NCI-H2107 treated with DMSO at 0.1 percent for 48 hours (cell line): ENCODE data around the gene AFG1L.
"Not testable (repeated sequence)": the region's sequence is repeated elsewhere in the genome, so short reads cannot be mapped to it uniquely, and the experiment has no call there.

Experiments
- DNase-seq: peaks from one replicate; lab custom pipeline; 2025; ENCODE audit not compliant: unreplicated experiment; lab: John Stamatoyannopoulos, UW

Gene AFG1L

DNA sequence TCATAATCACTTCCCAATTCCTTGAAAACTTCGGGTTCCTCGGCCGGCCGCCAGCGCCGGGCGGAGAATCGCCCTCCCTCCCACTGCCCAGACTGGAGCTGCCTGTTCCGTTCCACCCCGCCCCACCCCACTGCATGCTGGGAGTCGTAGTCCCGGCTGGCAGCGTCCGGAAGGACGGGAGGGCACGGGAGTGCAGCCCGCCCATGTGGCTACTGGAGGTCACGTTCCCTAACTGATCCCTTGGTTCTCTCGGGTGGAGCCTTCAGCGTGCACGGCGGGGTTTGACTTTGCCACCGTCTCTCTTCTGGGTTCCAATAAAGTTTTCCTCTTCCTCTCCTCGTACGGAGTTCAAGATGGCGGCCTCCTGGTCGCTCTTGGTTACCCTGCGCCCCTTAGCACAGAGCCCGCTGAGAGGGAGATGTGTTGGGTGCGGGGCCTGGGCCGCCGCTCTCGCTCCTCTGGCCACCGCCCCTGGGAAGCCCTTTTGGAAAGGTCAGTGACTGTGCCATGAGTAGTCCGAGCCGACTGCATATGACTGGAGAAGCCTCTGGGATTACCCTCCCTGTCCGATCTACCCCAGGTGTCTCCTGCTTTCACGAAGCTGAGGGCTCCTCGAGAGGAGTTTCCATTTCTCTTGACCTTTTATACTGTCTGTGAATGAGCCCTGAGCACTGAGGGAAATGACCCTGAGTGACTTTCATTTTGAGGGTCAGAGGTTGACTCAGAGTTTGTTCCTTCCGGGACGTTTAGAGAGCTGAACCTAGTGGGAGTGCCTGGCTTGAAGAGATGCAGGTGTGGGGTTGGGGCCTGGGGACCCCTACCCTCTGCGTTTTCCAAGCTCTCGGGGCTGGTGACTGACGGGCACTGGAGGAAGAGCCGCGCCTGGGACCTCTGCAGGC is at the start of gene AFG1L:
Gene AFG1L (plus strand): TSS at position 328 of the 899 bp plus-strand sequence. CDS start 26 bp downstream, at position 354.
- peak; percentile 81 for DNase-seq

DNA sequence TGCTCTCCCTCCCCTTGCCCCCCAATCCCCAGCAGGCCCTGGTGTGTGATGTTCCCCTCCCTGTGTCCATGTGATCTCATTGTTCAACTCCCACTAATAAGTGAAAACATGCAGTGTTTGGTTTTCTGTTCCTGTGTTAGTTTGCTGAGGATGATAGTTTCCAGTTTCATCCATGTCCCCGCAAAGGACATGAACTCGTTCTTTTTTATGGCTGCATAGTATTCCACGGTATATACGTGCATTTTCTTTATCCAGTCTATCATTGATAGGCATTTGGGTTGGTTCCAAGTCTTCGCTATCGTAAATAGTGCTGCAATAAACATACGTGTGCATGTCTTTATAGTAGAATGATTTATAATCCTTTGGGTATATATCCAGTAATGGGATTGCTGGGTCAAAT is 49.8 kb upstream of the AFG1L start:
- not testable (repeated sequence) for DNase-seq

- DNase-seq, result no peak
Measured at GRCh38 chr6:108247965-108248536, 46.8 kb upstream of the AFG1L start.

DNA sequence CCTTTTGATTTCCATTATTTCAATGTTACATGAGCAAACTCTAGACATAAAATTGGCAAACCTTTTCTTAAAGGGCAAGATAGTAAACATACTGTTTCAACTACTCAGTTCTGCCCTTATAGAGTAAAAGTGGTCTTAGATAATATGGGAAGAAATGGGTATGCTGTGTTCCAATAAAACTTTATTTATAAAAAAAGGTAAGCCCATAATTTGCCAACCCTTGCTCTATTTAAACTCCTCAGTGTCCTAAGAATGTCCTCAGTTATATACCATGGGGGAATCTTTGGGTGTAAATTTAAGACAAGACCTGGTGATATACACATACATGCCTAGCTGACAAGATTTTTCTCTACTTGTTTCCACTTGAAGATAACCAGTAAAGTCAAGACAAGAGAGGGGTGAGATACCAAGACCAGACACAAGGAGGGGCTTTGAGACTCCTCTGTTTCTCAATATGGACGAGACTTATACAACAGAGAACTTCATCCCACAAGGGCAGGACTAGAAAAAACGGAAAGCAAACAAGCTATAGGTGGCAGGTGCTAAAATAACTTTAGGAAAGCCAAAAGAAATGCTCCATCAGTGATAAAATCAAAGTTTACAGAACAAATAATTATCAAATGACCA is 44.5 kb upstream of the AFG1L start:
- DNase-seq, result no peak

GRCh38 chr6:108251252-108251651 is 43.6 kb upstream of the AFG1L start:
- DNase-seq, result no peak

- DNase-seq, result no peak
Measured at GRCh38 chr6:108252055-108252454, 42.8 kb upstream of the AFG1L start.

GRCh38 chr6:108253241-108253640 is 41.6 kb upstream of the AFG1L start:
- no peak for DNase-seq

DNA sequence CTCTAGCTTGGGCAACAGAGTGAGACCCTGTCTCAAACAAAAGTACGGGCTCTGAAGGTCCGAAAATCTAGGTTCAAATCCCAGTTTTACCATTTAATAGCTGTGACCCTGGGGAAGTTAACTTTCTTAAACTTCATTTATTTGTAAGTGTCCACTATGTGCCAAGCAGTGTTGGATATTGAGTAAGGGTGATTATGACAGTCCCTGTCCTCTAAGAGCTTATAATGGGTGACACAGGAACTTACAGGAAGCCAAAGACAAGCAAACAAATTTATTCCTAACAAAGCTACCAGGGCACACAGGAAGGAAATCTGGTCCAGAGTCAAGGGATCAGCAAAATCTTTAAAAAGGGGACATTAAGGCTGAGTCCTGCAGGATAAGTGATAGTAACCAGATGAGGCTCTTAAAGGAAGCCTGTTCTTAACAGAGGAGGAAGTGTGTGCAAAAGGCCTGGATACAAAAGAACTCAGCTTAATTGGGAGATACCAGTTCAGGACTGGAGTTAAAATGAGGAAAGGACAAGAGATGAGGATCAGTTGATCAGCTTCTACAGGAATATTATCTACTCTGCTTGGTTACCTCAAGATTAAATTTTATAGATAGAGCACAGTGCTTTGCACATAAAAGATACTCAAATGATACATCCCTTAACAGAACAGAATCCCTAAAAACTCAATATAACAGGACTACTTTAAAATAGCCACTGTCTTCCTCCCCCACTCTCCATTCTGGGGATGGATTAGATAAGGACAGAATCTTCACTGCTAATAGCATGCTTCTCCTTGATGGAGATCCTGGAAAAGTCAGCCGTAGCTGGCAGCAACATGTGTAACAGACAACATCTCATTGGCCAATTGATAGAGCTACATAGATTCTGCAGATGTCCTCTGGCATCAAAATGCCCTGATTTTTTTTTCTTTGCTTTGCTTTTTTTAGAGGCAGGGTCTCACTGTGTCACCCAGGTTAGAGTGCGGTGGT is 40.1 kb upstream of the AFG1L start:
- no peak for DNase-seq

GRCh38 chr6:108260126-108260808 is 34.6 kb upstream of the AFG1L start:
- peak; percentile 15 for DNase-seq

DNA sequence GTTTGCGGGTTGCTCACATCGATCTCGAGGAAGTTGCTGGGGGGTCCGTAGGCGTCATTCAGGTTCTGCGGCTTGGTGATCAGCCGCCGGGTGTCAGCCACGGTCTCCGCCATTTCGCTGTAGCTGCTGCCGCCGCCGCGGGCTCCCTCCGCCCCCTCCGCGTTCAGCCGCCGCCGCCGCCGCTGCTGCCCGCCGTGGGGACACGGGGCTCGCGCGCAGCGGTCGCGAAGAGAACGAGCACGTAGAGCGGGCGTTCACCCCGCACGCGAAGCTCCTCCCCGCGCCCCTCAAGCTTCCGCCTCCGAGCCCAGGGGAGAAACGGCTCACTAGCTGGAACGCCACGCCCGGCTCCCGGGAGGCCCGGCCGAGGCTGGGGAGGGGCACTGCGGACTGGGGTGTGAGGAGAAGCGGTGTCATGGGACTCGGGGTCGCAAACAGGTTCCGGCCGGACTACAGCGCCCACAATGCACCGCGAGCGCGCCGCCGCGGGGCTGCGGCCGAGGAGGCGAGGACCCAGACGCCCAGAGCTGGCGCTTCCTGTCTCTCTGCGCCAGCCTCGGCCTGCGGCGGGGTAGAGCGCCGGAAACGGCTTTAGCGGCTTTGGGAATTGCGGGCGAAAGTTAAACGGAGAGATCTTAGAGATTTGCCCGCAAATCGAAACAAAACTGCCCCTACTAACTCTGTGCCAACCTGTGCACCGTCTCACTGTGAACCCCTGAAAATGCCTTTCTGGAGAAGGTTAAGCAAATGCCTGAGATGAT is 33.9 kb upstream of the AFG1L start, which contains the start of gene SNX3:
Gene SNX3 (minus strand): TSS at position 232 of the 761 bp plus-strand sequence. CDS start 119 bp downstream, at position 113.
- peak; percentile 80 for DNase-seq

GRCh38 chr6:108263371-108263770 is 31.5 kb upstream of the AFG1L start:
- DNase-seq, result no peak

DNA sequence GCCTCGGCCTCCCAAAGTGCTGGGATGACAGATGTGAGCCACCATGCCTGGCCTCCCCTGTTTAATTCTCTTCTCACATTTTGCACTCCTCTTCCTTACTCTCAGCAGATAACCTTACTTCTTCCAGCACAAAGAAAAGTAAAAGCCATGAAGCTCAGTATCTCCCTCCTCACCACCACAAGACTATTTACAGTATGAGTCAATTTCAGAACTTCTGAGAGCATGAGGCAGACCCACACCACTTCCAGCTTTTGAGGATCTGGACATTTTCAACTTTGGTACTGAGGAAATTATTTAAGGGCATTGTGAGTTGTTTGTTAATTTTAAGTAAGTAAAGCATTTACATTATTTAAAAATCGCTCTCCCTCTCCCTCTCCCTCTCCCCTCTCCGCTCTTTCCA is 26.0 kb upstream of the AFG1L start:
- no peak for DNase-seq

- not testable (repeated sequence) for DNase-seq
Measured at GRCh38 chr6:108269955-108270354, 24.9 kb upstream of the AFG1L start.

GRCh38 chr6:108274546-108274945 is 20.3 kb upstream of the AFG1L start:
- DNase-seq, result no peak

GRCh38 chr6:108275976-108276375 is 18.9 kb upstream of the AFG1L start:
- no peak for DNase-seq

DNA sequence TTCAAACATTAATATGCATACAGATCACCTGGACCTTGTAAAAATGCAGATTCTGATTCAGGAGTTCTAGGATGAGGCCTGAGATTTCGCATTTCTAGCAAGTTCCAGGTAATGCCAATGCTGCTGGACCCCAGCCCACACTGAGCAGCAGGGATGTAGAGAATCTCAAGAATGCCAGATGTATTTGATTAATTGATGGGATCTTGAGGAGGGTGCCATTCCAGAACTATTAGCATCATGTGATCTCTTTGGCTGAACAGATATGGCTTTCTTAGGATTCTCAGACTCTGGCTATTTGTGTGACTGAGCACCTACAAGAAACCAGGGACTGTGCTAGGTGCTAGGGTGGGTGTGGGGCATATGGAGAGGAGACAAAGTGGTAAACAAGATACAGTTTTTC is 17.6 kb upstream of the AFG1L start:
- DNase-seq, result no peak

DNA sequence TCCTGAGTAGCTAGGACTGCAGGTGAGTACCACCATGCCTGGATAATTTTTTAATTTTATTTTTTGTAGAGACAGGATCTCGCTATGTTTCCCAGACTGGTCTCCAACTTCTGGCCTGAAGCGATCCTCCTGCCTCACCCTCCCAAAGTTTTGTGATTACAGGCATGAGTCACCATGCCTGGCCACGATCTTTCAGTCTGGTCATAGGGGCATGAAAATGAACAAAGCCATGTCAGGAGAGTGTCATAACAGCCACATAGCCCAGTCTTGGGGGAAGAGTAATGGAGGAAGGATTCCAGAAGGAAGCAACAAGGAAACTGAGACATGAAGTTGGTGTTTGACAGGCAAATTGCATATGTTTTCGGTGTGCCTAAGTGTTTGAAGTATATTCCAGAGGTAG is 17.0 kb upstream of the AFG1L start:
- DNase-seq, result no peak

DNA sequence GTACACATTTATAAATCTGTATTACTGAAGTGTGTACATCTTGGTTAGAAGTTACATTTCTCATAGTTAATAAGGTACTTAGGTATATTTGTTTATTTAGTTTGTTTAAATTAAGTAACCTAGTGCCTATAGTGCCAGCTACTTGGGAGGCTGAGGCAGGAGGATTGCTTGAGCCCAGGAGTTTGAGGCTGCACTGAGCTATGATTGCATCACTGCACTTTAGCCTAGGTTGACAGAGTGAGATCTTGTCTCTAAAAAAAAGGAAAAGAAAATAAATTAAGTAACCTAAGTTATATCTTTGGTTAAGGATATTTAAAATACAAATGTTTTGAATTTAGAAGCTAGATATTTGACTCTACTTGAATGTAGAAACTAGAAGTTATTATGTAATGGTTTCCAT is 9.5 kb upstream of the AFG1L start:
- no peak for DNase-seq

DNA sequence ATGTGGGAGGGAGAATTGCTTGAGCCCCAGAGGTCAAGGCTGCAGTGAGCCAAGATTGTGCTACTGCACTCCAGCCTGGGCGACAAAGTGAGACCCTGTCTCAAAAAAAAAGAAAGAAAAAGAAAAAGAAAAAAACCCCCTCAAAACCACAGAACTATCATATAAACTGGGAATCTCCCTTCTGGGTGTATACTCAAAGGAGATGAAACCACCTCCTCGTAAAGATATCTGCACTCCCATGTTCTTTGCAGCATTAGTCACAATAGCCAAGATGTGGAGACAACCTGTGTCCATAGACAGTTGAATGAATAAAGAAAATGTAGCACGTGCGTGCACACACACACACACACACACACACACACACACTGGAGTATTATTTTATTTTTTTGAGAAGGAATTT is 8.5 kb upstream of the AFG1L start:
- DNase-seq, result no peak
